ENCODE measurements around the gene KMT2D. TPM values are rescaled to one million over a fixed set of nuclear protein-coding genes. Genes with fewer than 3 reads are reported as not detected.

The KMT2D gene
- total and polyA plus RNA-seq, 2 of the 8 experiments (the other 6 are each of a cell fraction or from before 2014, with no cell fraction given) = 9.1 to 86.3 TPM

- ChIA-PET CTCF (ENCODE audit: partially characterized antibody) (interaction anchor here (0.9 to 4.9 kb wide), 2 partner anchors 11 to 18 kb away, joined by 3 to 43 read pairs; no protein-coding TSS in a partner anchor), POLR2A (ENCODE audit: partially characterized antibody) (interaction anchor here (0.6 to 22.2 kb wide), 2 partner anchors 15 to 97 kb away, joined by 3 to 339 read pairs; no protein-coding TSS in a partner anchor)
- peaks cover 6 to 8% of the 10 kb centered on the region in 2 experiments for H4K20me1 ChIP-seq (replicated peaks in 1 of 2; ENCODE audit: control insufficient read depth in 1 of 2, insufficient read depth in 2 of 2, low read length in 2 of 2)
These were observed 34.5 kb downstream of the KMT2D start for GRCh38 chr12:49026101-49026500.

More at GRCh38 chr12:49026101-49026500, 34.5 kb downstream of the KMT2D start:
- FAIRE-seq = no peak
- Histone ChIP-seq H4K91ac (replicated peaks; ENCODE audit: insufficient read length, low read length) (no peak overlapping the region), H3K27me3 (replicated peaks in 1 of 4; ENCODE audit: control insufficient read depth in 3 of 4, extremely low read depth in 1 of 4, insufficient read depth in 3 of 4, low read length in 3 of 4) (no peaks in the 10 kb centered on the region), H3K27ac (ENCODE audit: low read depth, low read length) (no peak overlapping the region), H3K14ac (ENCODE audit: insufficient read length) (no peak overlapping the region), H3K79me1 (ENCODE audit: low read depth, low read length) (no peaks in the 10 kb centered on the region; the same call in 1 of the 2 replicates), H3K9ac (replicated peaks in 1 of 4; ENCODE audit: extremely low read depth in 1 of 4, low read depth in 3 of 4, low read length in 3 of 4) (no peak overlapping the region), H3K79me2 (ENCODE audit: control insufficient read depth in 1 of 2, insufficient read depth in 2 of 2, low read length in 2 of 2) (no peaks in the 10 kb centered on the region), H3K4ac (replicated peaks; ENCODE audit: insufficient read length, low read depth, low read length) (no peak overlapping the region), H2BK5ac (ENCODE audit: low read depth, low read length) (no peak overlapping the region), H3K56ac (replicated peaks; ENCODE audit: insufficient read length, low read depth, low read length) (no peak overlapping the region), H3K36me3 (ENCODE audit: control insufficient read depth in 2 of 4, insufficient read depth in 4 of 4, low read length in 3 of 4) (peaks cover 35 to 83% (median 70%) of the 10 kb centered on the region in 4 experiments; a peak in 7 of 8 replicates), H4K5ac (ENCODE audit: insufficient read length, low read depth, low read length) (no peak overlapping the region), H2BK15ac (ENCODE audit: low read length) (no peak overlapping the region), H3K9me3 (ENCODE audit: insufficient read depth in 2 of 2, low read depth in 1 of 2, low read length in 1 of 2) (no peaks in the 10 kb centered on the region), H3K4me2 (ENCODE audit: insufficient read depth in 1 of 2, low read depth in 2 of 2, low read length in 2 of 2) (no peak overlapping the region), H4K8ac (ENCODE audit: extremely low read depth, insufficient read depth, low read length) (no peak overlapping the region), H2BK120ac (replicated peaks; ENCODE audit: low read depth, low read length) (no peak overlapping the region), H3K4me1 (replicated peaks in 1 of 4; ENCODE audit: control insufficient read depth in 3 of 4, insufficient read depth in 4 of 4, low read length in 3 of 4) (no peaks in the 10 kb centered on the region), H2AFZ (ENCODE audit: low read length) (no peak overlapping the region), H3K23ac (ENCODE audit: insufficient read length) (no peak overlapping the region), H2BK12ac (ENCODE audit: low read depth, low read length) (no peak overlapping the region), H3K23me2 (ENCODE audit: low read depth, low read length) (no peaks in the 10 kb centered on the region), H3K4me3 (ENCODE audit: extremely low read depth in 1 of 4, insufficient read depth in 2 of 4, low read depth in 3 of 4, low read length in 4 of 4) (no peak overlapping the region), H2AK5ac (ENCODE audit: low read depth, low read length) (no peak overlapping the region), H2BK20ac (ENCODE audit: low read length) (no peak overlapping the region), H3K18ac (ENCODE audit: extremely low read depth, low read length) (no peak overlapping the region)
- TF ChIP-seq SRF (IDR thresholded peaks at IDR 0.05; ENCODE audit: low read depth, low read length) (no peak), SP1 (IDR thresholded peaks at IDR 0.05; ENCODE audit: low read depth, low read length) (no peak)
- WGBS, 2 experiments (ENCODE audit: extremely low coverage in 1 of 2, insufficient coverage in 1 of 2, insufficient read length in 1 of 2, insufficient replicate concordance in 2 of 2, low coverage in 1 of 2, low lambda C conversion rate in 2 of 2, missing lambda C conversion rate in 1 of 2) = 94% methylated on average over 21 of the region's 21 CpGs; no CpG with 5 or more reads in 1 of the 2 experiments
- DNase-seq (ENCODE audit: low read depth in 1 of 2, low spot score in 2 of 2) = no peak

Data from H1 (cell line).